HG02970 (cell line): Measurements from ENCODE around the gene ACAP1.
"Not testable (repeated sequence)": the region's sequence is repeated elsewhere in the genome, so short reads cannot be mapped to it uniquely, and the experiment has no call there.

Experiments
- ATAC-seq: cut with Tn5 transposase; IDR thresholded peaks from one replicate; pipeline ENCODE4 v1.9.1; 2021; ENCODE audit warnings: mild to moderate bottlenecking, moderate library complexity, moderate number of reproducible peaks; ENCODE audit not compliant: unreplicated experiment, low FRiP score

Gene ACAP1

DNA sequence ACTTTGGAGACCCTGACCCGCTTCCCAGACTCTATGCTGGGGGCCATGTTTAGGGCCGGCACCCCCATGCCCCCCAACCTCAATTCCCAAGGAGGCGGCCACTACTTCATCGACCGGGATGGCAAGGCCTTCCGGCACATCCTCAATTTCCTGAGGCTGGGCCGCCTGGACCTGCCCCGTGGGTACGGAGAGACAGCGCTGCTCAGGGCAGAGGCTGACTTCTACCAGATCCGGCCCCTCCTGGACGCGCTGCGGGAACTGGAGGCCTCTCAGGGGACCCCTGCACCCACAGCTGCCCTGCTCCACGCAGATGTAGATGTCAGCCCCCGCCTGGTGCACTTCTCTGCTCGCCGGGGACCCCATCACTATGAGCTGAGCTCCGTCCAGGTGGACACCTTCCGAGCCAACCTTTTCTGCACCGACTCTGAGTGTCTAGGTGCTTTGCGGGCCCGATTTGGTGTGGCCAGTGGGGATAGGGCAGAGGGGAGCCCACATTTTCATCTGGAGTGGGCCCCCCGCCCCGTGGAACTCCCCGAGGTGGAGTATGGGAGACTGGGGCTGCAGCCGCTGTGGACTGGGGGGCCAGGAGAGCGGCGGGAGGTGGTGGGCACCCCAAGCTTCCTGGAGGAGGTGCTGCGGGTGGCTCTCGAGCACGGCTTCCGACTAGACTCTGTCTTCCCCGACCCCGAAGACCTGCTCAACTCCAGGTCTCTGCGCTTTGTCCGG is 16.7 kb downstream of the ACAP1 start:
- no peak for ATAC-seq

- ATAC-seq, result no peak
Measured at GRCh38 chr17:7354262-7354843, 18.0 kb downstream of the ACAP1 start.

DNA sequence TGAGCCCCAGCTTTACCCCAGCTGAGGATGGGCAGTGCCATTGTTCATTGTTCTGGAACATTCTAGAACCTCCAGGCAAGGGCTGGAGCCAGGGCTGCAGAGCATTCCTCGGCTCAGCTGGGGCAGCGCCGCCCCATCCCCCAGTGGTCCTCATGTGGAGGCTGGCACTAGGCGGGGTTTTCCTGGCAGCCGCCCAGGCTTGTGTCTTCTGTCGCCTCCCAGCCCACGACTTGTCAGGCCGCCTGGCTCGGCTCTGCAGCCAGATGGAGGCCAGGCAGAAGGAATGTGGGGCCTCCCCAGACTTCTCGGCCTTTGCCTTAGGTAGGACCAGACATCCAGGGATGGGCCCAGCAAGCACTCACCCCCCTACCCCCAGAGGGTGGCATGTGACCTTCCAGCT is 18.7 kb downstream of the ACAP1 start, which contains the start of gene TMEM95:
TSS of gene TMEM95 (plus strand) at position 104 of the 400 bp plus-strand sequence. CDS start at position 153, 49 bp downstream.
- no peak for ATAC-seq

GRCh38 chr17:7355573-7355972 is 19.2 kb downstream of the ACAP1 start:
- ATAC-seq, result no peak

- no peak for ATAC-seq
Measured at GRCh38 chr17:7356072-7356549, 19.8 kb downstream of the ACAP1 start.

- ATAC-seq, result no peak
Measured at GRCh38 chr17:7356756-7357155, 20.4 kb downstream of the ACAP1 start.

GRCh38 chr17:7357381-7357780 is 21.1 kb downstream of the ACAP1 start:
- ATAC-seq, result no peak

GRCh38 chr17:7361906-7362305 is 25.6 kb downstream of the ACAP1 start:
- ATAC-seq, result no peak

GRCh38 chr17:7363311-7363710 is 27.0 kb downstream of the ACAP1 start:
- no peak for ATAC-seq

DNA sequence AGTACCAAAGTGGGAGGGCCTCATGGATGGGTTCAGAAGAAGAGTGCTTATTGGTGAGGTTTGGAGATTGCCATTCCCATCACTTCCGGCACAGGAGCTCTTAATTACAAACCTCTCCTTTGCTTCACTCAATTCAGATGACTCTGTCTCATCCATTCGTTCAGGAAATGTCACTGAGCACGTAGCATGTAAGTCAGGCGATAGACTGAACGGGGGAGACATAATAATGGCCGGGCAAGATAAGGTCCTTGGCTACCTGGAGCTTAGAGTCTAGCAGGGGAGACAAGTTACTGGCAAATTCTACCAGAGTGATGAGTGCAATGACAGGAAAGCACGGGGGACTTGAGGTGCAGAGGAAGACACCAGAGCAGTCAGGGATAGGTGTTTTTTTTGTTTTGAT is 29.6 kb downstream of the ACAP1 start:
- not testable (repeated sequence) for ATAC-seq

DNA sequence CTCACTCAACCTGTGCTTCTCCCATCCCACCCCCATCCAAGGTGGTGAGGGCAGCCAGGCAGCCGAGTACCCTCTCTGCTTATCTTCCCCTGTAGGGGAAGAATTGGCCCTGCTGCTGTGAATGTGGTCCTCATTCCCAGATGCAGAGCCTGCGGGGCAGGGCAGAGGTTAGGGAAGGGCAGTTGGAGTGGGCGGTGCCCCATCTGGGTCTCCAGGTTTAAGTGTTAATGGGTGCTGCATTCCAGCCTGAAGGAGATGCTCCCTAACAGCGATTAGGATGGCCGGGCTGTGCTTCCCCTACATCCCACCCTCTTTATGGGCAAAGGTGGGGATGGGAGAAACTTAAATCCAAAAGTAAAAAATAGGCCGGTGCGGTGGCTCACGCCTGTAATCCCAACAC is 30.8 kb downstream of the ACAP1 start:
- no peak for ATAC-seq

- no peak for ATAC-seq
Measured at GRCh38 chr17:7367918-7368598, 31.7 kb downstream of the ACAP1 start.

DNA sequence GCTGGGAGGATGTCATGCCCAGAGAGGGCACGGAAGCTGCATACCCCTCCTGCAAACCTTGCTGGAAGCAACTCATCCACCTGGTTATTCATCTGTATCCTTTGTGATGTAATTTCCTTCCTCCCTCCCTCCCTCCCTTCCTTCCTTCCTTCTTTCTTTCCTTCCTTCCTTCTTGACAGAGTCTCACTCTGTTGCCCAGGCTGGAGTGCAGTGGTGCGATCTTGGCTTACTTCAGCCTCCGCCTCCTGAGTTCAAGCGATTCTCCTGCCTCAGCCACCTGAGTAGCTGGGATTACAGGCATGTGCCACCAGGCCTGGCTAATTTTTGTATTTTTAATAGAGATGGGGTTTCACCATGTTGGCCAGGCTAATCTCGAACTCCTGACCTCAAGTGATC is 32.3 kb downstream of the ACAP1 start:
- ATAC-seq, result not testable (repeated sequence)

GRCh38 chr17:7369825-7370224 is 33.5 kb downstream of the ACAP1 start:
- ATAC-seq, result no peak

- no peak for ATAC-seq
Measured at GRCh38 chr17:7370853-7371252, 34.5 kb downstream of the ACAP1 start.

DNA sequence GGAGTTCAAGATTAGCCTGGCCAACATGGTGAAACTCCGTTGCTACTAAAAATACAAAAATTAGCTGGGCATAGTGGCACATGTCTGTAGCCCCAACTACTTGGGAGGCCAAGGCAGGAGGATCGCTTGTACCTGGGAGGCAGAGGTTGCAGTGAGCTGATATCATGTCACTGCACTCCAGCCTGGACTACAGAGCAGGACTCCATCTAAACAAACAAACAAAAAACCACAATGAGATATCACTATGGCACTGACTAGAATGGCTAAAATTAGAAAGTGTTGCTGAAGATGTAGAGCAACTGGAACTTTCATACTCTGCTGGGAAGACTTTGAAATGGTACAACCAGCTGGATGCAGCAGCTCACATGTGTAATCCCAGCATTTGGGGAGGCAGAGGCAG is 38.0 kb downstream of the ACAP1 start:
- ATAC-seq, result no peak

DNA sequence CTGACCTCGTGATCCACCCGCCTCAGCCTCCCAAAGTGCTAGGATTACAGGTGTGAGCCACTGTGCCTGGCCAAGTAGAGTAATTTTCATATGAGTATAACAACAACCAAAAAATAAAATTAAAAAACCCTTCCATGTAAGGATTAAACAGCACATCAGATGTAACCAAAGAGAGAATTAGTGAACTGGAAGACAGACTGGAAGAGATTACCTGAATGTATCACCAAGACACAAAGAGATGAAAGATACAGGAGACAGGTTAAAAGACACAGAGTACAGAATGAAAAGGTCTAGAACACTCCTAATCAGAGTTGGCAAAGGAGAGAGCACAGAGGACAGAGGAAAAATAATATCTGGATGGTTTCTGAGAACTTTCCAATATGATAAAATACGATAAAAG is 42.8 kb downstream of the ACAP1 start:
- ATAC-seq, result no peak

- ATAC-seq, result no peak
Measured at GRCh38 chr17:7380321-7380720, 44.0 kb downstream of the ACAP1 start.

DNA sequence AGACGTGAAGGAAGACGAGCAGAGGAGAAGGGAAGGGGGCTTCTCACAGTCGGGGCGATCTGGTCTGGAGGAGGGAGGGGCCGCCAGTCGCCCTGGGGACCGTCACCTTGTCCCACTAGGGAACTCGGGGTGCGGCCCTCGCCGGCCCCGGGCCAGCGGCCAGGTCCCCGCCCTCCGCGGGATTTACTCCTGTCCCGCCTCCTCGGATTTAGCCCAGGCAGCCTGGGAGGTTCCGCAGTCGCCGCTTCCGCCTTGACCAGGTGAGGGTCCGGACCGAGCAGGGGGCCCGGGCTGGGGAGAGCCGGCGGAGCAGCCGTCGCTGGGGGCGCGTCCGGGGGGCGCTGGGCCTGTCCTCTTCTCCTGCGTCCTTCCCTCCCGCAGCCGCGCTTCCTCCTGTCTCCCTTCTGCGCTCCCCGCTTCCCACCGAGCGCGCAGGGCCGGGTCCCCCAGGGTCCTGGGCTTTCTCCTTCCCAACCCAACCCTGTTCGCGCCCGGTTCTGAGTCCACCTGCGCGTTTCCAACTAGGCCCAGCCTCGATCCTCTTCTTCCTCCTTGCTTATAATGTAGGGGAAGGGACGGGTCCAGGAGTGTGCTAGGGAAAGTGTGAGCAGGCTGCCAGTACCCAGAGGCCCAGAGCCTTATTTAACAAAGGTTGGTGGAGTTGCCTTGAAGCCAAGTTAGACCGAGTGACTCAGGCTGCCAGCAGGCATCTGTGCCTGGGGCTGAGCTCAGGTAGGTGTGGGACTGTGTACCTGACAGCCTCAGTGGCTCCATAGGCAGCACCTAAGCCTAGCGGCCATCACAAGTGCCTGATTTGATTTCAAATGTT is 44.7 kb downstream of the ACAP1 start, which contains the start of gene TNK1:
TSS of gene TNK1 (plus strand) at position 235 of the 829 bp plus-strand sequence. CDS start 1,838 bp downstream, outside the sequence.
- ATAC-seq, result no peak

GRCh38 chr17:7382901-7383300 is 46.6 kb downstream of the ACAP1 start:
- no peak for ATAC-seq

GRCh38 chr17:7383371-7383741 is 47.0 kb downstream of the ACAP1 start:
- ATAC-seq, result no peak
